Measurements from ENCODE around the gene TMEM40.

Gene TMEM40

DNA sequence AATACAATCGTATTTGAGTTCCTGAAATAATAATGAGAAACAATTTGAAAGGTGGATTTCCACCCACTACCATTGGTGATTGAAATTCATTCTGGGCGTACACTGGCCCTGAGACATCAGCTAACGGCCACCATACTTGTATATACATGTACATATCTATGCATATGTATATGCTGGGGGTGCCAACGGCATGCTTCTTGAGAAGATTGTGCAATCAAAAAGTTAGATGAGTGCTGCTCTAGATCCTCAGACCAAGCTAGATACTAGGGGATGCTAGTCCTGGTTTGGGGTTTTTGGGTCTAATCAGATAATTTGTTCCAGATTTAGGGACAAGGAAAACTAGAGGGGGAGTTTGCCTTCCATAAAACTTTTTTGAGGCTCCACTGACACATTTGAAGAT is 2.9 kb downstream of the TMEM40 start:
- H3K4me3 ChIP-seq (ENCODE audit: low read depth, low read length), result no peak overlapping the region
- DNase-seq (ENCODE audit: low read depth), result no peak
- TF ChIP-seq, protein P1, sequence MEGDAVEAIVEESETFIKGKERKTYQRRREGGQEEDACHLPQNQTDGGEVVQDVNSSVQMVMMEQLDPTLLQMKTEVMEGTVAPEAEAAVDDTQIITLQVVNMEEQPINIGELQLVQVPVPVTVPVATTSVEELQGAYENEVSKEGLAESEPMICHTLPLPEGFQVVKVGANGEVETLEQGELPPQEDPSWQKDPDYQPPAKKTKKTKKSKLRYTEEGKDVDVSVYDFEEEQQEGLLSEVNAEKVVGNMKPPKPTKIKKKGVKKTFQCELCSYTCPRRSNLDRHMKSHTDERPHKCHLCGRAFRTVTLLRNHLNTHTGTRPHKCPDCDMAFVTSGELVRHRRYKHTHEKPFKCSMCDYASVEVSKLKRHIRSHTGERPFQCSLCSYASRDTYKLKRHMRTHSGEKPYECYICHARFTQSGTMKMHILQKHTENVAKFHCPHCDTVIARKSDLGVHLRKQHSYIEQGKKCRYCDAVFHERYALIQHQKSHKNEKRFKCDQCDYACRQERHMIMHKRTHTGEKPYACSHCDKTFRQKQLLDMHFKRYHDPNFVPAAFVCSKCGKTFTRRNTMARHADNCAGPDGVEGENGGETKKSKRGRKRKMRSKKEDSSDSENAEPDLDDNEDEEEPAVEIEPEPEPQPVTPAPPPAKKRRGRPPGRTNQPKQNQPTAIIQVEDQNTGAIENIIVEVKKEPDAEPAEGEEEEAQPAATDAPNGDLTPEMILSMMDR (IDR thresholded peaks at IDR 0.05; ENCODE audit: control insufficient read depth, extremely low read depth, insufficient read depth), result no peak

DNA sequence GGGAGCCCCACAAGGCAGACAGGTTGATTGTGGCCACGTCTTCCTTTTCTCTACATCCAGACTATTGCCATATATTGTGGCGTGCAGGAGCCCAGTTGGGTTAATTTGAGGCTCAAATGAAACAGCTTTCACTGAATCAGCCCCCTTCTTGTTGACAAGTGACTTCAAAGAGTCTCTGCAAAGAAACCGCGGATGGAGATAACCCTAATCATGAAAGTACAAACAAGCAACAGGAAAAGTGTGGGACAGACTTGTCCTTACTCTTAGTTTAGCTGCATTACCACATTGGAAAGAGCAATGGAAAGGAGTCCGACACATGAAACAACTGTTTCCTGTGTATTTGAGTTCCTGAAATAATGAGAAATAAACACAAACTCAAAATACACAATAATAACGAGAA is 3.3 kb downstream of the TMEM40 start:
- DNase-seq (ENCODE audit: low read depth), result no peak
- H3K4me3 ChIP-seq (ENCODE audit: low read depth, low read length), result no peak overlapping the region
- TF ChIP-seq, protein P1 (IDR thresholded peaks at IDR 0.05; ENCODE audit: control insufficient read depth, extremely low read depth, insufficient read depth), result no peak

DNA sequence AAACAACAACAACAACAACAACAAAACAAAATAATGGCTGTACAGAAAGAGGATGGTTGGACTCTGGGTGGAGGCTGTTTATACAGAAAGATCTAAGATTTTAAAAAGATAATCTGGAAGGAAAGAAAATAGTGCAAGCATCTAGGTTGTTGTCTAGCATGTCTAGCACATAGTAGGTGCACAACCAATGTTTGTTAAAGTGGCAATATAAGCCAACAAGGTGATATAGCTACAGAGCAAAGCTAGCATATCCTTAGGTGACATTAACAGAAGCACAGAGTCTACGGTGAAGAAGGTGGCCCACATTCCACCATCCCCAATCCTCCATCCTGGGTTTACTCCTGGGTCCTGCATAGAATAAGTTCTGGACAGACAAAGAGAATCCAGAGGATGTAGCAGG is 4.7 kb downstream of the TMEM40 start:
- TF ChIP-seq, protein P1 (IDR thresholded peaks at IDR 0.05; ENCODE audit: control insufficient read depth, extremely low read depth, insufficient read depth), result no peak
- no peak overlapping the region for H3K4me3 ChIP-seq (ENCODE audit: low read depth, low read length)
- no peak for DNase-seq (ENCODE audit: low read depth)

DNA sequence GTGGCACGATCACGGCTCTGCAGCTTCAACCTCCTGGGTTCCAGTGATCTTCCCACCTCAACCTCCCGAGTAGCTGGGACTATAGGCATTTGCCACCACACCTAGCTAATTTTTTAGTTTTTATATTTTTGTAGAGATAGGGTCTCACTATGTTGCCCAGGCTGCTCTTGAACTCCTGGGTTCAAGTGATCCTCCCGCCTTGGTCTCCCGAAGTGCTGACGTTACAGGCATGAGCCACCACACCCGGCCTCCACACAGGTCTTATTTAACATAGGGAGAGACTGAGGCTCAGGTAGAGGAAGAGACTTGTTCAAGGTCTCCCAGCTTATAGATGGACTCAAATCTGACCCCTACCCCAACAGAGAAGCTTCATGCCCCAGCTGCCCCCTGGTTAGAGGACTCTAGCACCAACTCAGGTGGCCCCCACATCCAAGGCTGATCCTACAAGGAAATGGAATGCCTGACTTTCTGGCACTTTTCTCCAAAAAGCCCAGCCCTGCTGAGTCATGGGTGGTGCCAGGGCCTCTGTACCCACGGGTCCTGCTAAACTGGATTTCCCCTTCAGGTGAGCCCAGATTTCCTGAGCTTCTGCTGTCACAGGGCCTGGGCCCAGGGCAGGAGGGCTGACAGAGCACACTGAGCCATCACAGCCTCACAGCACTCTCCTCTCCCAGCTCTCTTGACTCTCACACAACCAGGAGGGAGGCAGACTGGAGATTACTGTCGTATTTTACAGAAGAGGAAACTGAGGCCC is 5.6 kb downstream of the TMEM40 start:
- TF ChIP-seq, protein P1 (IDR thresholded peaks at IDR 0.05; ENCODE audit: control insufficient read depth, extremely low read depth, insufficient read depth), result no peak
- H3K4me3 ChIP-seq (ENCODE audit: low read depth, low read length), result no peak overlapping the region
- no peak for DNase-seq (ENCODE audit: low read depth)

DNA sequence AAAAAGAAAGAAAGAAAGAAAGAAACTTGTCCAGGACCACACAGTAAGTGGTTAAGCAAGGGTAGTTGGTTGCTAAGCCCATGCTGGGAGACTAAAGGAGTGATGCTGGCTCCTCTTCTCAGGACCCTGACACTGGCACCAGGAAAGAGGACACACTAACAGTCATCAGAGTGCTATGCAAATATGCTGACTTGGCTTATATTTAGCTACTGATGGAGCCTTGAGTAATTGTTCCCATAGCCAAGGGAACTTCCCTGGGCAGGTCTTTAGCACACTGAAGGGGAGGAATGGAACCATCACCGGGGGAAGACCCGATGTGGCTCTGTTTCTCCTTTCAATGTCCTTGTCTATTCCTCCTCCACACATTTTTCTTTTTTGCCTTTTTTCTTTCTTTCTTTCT is 6.2 kb downstream of the TMEM40 start:
- TF ChIP-seq, protein P1 (IDR thresholded peaks at IDR 0.05; ENCODE audit: control insufficient read depth, extremely low read depth, insufficient read depth), result no peak
- no peak for DNase-seq (ENCODE audit: low read depth)
- no peak overlapping the region for H3K4me3 ChIP-seq (ENCODE audit: low read depth, low read length)

DNA sequence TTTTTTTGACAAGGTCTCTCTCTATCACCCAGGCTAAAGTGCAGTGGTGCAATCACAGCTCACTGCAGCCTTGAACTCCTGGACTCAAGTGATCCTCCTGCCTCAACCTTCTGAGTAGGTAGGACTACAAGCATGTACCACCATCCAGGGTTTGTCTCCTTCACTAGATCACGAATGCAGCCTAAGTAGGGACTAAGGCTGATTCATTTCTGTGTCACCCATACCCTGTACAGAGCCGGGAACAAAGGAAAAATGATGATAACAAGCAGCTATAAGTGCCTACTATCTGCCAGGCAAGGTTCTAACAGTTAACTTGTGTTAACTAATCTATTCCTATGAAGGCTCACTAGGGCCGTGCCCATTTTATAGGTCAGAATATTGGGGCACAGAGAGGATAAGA is 7.0 kb downstream of the TMEM40 start:
- DNase-seq (ENCODE audit: low read depth), result no peak
- H3K4me3 ChIP-seq (ENCODE audit: low read depth, low read length), result no peak overlapping the region
- TF ChIP-seq, protein P1 (IDR thresholded peaks at IDR 0.05; ENCODE audit: control insufficient read depth, extremely low read depth, insufficient read depth), result no peak

DNA sequence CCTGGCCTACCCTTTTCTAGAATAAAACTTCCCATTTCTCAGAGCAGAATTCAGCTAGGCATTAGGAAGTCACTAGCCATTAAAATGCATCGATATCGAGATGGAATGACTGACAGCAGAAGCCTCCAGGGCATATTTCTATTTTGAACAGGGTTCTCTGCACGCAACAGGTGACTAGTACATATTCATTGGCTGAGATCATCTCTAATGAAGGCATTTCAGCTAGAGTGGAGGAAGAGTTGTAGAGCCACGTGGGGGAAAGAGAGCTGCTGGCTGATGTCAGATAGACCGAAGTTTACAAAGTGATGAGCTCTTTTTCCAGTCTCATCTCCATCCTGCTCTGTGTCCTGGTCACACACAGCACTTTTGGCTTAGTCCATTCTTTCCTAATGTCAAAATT is 7.5 kb downstream of the TMEM40 start:
- no peak overlapping the region for H3K4me3 ChIP-seq (ENCODE audit: low read depth, low read length)
- TF ChIP-seq, protein P1 (IDR thresholded peaks at IDR 0.05; ENCODE audit: control insufficient read depth, extremely low read depth, insufficient read depth), result no peak
- DNase-seq (ENCODE audit: low read depth), result no peak

All from LNCaP clone FGC (cell line).